ENCODE data around the gene GPR85.

DNA sequence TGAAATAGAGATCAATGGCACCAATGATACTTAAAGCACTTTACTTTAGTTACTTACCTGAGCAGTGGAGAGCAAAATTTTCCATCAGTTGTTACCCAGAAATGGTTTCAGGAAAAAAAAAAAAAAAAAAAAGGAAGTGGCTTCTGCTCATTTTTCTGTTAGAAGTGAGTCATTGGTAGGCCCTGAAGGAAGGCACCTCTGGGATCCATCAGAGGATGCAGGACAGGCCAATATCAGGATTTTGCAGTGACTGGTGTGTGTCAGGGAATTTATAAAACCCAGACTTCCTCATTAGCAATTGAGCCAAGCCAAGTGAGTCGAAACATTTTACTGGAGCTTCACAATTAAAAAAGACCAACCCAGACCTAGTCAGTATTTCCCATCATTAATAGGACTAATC, 34.0 kb upstream of the GPR85 start:
- TF ChIP-seq, protein P1, sequence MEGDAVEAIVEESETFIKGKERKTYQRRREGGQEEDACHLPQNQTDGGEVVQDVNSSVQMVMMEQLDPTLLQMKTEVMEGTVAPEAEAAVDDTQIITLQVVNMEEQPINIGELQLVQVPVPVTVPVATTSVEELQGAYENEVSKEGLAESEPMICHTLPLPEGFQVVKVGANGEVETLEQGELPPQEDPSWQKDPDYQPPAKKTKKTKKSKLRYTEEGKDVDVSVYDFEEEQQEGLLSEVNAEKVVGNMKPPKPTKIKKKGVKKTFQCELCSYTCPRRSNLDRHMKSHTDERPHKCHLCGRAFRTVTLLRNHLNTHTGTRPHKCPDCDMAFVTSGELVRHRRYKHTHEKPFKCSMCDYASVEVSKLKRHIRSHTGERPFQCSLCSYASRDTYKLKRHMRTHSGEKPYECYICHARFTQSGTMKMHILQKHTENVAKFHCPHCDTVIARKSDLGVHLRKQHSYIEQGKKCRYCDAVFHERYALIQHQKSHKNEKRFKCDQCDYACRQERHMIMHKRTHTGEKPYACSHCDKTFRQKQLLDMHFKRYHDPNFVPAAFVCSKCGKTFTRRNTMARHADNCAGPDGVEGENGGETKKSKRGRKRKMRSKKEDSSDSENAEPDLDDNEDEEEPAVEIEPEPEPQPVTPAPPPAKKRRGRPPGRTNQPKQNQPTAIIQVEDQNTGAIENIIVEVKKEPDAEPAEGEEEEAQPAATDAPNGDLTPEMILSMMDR (conservative IDR thresholded peaks at IDR 0.05; ENCODE audit: low read depth, low read length), result no peak
- no peak for TF ChIP-seq EZH2phosphoT487 (IDR thresholded peaks at IDR 0.05; ENCODE audit: borderline replicate concordance, low read length)
